Hematopoietic multipotent progenitor cell treated with erythropoietin and hydrocortisone succinate and interleukin-3 and kit ligand, for 17 days (in vitro differentiated cells): ENCODE results near the gene ZNF548.
"Not testable (repeated sequence)": the region's sequence is repeated elsewhere in the genome, so short reads cannot be mapped to it uniquely, and the experiment has no call there.

Source experiments
- DNase-seq: peaks from one replicate; pipeline ENCODE4 v3.0.0-alpha.2; 2015; ENCODE audit warnings: low spot score

ZNF548 gene

GRCh38 chr19:57389730-57390598 is at the start of gene ZNF548:
TSS of gene ZNF548 (plus strand) at chr19:57389854. CDS start at chr19:57390100, 246 bp downstream.
- DNase-seq = peak; percentile 92

GRCh38 chr19:57342582-57342981 is 47.1 kb upstream of the ZNF548 start:
- DNase-seq = no peak

DNA sequence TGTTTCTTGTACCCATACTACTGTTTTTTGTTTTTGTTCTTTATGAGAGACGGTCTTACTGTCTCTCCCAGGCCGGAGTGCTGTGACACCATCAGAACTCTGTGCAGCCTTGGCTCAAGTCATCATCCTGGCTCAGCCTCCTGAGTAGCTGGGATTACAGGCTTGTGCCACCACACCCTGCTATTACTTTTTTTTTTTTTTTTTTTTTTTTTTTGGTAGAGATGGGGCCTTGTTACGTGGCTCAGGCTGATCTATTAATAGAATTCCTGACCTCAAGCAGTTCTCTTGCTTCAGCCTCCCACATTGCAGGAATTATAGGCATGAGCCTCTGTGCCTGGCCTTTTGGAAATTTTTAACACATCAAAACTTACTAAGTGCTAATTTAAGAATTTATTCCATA is 41.5 kb upstream of the ZNF548 start:
- DNase-seq = no peak

GRCh38 chr19:57350877-57351805 is 38.5 kb upstream of the ZNF548 start, which contains the start of gene ZNF304:
TSS of gene ZNF304 (plus strand) at chr19:57351271. CDS start at chr19:57351665, 394 bp downstream.
- DNase-seq = peak; percentile 87

- peak; percentile 33 for DNase-seq
Measured at GRCh38 chr19:57351867-57352266, 37.8 kb upstream of the ZNF548 start.

DNA sequence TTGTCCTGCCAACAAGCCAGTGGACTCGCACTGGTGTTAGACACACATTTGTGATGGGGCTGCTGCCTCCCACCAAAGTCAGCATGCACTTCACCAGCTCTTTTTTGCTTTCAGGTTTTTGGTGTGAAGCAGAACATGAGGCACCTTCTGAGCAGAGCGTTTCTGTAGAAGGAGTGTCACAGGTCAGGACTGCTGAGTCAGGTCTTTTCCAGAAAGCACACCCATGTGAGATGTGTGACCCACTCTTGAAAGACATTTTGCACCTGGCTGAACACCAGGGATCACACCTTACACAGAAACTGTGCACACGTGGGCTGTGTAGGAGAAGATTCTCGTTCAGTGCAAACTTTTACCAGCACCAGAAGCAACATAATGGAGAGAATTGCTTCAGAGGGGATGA is 33.7 kb upstream of the ZNF548 start:
- DNase-seq = no peak

- no peak for DNase-seq
Measured at GRCh38 chr19:57357406-57357805, 32.2 kb upstream of the ZNF548 start.

DNA sequence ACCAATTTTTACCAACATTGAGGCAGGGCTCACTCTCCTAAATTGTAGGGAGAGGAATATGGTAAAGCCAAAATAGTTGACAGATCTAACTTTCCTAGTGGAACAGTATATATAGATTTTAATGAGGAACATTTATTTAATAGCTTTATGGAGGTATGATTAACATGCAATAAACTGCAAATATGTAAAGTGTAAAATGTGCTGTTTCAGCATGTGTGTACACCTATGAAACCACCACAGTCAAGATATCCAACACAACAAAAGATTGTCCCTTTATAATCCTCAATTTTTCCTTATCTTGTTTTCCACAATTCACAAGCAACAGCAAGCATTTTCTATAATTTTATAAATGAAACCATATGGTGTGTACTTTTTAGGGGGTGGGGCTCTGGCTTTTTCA is 30.4 kb upstream of the ZNF548 start:
- no peak for DNase-seq

- DNase-seq = no peak
Measured at GRCh38 chr19:57362419-57362818, 27.2 kb upstream of the ZNF548 start.

GRCh38 chr19:57362997-57363687 is 26.5 kb upstream of the ZNF548 start, which contains the start of the genes TRAPPC2B and ZNF547:
TSS of gene TRAPPC2B (plus strand) at chr19:57363551. CDS start at chr19:57364834, 1,283 bp downstream.
TSS of gene ZNF547 (plus strand) at chr19:57363551. CDS start at chr19:57368556, 5,005 bp downstream.
- DNase-seq = peak; percentile 99

DNA sequence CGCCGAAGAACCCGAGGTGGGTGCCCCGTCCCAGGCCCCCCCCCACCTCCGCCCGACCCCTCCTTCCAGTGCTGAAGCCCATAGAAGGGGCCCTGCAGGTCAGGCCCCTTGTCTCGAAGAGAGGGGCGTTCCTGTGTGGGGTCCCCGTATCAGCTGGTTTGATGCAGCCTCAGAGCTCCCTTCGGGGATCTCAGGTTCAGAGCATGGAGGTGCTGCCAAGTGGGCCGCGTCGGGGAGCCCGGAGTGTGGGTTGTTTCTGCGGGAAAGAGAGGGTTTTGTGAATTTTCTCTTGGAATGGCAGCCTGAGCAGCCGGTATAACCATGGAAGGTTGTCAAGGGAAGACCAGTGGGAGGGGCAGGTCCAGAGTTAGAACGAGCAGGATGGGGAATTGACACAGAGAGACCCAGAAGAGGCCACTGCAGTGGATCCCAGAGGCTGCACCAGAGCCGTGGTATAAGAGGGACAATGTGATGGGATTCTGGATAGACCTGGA is 25.9 kb upstream of the ZNF548 start:
- DNase-seq = no peak

GRCh38 chr19:57366776-57367175 is 22.9 kb upstream of the ZNF548 start:
- DNase-seq = no peak

DNA sequence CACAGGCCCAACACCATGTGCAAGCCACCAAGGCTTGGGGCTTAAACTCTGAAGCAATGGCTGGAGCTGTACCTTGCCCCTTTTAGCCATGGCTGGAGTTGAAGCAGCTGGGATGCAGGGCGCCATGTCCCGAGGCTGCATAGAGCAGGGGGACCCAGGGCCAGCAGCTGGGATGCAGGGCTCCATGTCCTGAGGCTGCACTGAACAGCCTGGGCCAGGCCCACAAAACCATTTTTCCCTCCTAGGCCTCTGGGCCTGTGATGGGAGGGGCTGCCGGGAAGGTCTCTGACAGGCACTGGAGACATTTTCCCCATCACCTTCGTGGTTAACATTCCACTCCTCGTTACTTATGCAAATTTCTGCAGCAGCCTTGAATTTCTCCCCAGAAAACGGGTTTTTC is 15.5 kb upstream of the ZNF548 start:
- no peak for DNase-seq

- DNase-seq = not testable (repeated sequence)
Measured at GRCh38 chr19:57374647-57375046, 15.0 kb upstream of the ZNF548 start.

- DNase-seq = no peak
Measured at GRCh38 chr19:57376151-57376550, 13.5 kb upstream of the ZNF548 start.

DNA sequence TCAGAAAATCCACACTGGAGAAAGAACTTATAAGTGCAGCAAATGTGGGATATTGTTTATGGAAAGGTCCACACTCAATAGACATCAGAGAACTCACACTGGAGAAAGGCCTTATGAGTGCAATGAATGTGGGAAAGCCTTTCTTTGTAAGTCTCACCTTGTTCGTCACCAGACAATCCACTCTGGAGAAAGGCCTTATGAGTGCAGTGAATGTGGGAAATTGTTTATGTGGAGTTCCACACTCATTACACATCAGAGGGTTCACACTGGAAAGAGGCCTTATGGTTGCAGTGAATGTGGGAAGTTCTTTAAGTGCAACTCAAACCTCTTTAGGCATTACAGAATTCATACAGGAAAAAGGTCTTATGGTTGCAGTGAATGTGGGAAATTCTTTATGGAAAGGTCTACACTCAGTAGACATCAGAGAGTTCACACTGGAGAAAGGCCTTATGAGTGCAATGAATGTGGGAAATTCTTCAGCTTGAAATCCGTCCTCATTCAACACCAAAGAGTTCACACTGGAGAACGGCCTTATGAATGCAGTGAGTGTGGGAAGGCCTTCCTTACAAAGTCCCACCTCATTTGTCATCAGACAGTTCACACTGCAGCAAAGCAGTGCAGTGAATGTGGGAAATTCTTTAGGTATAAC is 12.0 kb upstream of the ZNF548 start:
- DNase-seq = no peak

DNA sequence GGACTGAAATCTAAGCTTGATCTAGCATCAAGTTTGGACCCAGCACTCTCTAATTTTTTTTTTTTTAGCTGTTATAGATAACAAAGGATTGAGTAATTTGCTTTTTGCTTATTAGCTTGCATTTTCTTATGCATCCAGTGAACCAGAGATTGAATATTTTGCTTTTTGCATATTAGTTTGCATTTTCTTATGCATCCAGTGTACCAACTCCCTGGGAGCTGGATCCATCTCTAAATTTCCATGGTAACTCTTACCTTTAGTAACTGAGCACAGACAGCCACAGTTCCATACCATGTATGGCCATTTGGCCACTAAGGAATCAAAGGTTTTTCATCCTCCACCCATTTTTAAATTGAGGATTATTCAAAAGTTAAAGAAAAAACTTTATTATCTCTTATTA is 8.7 kb upstream of the ZNF548 start:
- DNase-seq = no peak

DNA sequence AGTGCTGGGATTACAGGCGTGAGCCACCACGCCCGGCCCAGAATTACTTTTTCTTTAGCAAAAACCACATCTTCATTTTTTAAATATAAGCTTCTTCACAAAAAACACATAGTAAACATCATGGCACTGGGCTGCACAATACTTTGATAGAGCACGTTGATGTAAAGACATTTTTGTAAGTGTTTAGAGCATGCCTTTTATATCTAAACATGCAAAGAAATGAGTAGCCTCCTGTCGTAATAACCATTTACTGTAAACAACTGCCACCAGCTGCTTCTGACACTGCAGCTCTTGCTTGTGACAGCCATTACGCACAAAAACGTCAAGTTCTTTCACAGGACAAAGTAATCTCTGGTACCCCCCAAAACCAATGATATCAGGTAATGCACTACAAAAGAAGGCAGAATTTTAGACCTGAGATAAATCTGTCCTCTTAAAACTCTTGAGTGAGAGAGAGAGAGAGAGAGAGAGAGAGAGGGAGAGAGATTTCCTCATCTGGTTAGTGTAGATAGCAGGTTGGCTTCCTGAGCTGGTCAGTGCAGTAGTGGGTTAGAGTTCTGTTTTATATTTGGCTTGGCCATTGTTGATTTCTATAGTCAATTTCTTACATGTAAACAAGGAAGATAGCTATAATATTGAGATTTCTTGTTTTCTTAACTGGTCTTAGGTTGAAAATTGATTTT is 6.7 kb upstream of the ZNF548 start:
- DNase-seq = no peak

DNA sequence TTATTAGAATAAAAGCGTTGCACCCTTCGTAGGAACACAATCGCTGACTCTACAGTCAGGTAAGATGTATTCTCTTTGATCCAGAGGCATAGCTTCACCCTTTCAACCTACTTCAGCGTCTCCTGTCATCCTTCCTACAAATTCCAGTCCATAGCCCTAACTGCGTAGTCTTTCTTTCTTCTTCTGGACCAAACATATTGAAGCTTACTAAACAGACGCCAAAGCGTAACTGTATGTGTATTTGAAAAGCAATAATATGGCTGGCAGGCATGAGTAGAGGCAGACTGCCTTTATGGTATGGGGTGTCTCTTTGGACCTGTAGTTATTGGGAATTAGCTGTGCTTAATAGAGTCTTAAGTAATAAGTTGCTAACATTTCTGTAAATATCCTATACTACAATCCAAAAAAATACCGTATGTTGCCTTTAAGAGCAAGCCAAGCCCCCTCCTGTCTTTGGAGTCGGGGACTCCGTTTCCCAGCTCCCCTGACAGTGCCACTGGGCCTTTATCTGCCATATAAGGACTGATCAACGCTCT is 392 bp upstream of the ZNF548 start:
- DNase-seq = no peak

DNA sequence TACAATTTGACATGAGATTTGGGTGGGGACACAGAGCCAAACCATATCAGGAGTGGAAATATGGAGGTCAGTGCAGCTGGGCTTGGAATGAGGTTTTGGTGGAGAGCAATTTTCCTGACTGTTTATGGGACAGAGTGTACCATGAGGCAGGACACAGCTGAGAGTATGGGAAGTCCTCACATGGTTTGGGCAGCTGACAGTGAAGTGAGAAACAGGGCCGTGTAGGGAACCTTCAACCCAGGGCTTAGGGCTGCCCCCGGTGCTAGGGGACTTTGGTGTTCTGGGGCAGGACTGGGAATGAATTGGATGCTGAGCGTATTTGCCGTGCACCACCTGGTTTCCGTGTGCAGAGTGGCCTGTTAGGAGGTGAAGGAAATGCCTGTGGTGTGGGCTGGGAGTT is 6.1 kb downstream of the ZNF548 start:
- no peak for DNase-seq
